ENCODE data around the gene PRKAR2B. TPM values are rescaled to one million over a fixed set of nuclear protein-coding genes. Genes with fewer than 3 reads are reported as not detected.

PRKAR2B gene
- total RNA-seq, 4 donors from 2014 or later = 5.0 to 6.9 (median 6.3) TPM

- intact Hi-C loops (cut with DNase I; ENCODE audit: low total_unique reads) = no loop called here
- DNase-seq (ENCODE audit: low spot score in 2 of 2) = no peak
- no peak overlapping the region for H3K4me3 ChIP-seq (ENCODE audit: low read depth, poor library complexity, severe bottlenecking)
- TF ChIP-seq POLR2A (IDR thresholded peaks at IDR 0.05) (no peak), CTCF (IDR thresholded peaks at IDR 0.05) (no peak)
- 76 to 82% methylated on average over 6 of the region's 6 CpGs for WGBS, 2 donors
Observed at GRCh38 chr7:107119376-107120105, 75.0 kb downstream of the PRKAR2B start.

- no peak for DNase-seq (ENCODE audit: low spot score in 2 of 2)
- no peak overlapping the region for H3K4me3 ChIP-seq (ENCODE audit: low read depth, poor library complexity, severe bottlenecking)
- WGBS, 2 donors = 30 to 52% methylated on average over 4 of the region's 4 CpGs
- intact Hi-C loops (cut with DNase I; ENCODE audit: low total_unique reads) = no loop called here
- TF ChIP-seq POLR2A (IDR thresholded peaks at IDR 0.05) (no peak), CTCF (IDR thresholded peaks at IDR 0.05) (no peak)
Observed at GRCh38 chr7:107122486-107122911, 78.0 kb downstream of the PRKAR2B start.

DNA sequence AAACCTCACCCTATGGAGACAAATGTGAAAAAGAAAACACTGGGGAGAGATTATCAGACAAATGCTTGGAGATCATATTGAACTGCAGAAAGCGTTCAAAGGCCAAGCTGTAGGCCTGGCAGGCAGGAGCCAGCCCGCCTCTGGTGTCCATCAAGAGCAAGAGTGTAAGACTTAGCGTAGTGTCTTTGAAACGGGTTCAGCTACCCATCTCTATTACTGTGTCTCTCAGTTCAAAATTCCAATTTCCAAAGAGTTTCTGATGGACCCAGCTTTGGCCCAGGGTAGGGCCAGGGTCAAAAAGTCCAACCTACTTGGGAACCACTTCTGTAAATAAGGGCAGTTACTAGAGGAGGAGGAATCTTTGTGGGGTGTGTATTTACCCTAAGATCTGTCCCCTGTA is 78.9 kb downstream of the PRKAR2B start:
- 96 to 99% methylated on average over 4 of the region's 4 CpGs for WGBS, 2 donors
- intact Hi-C loops (cut with DNase I; ENCODE audit: low total_unique reads) = no loop called here
- TF ChIP-seq CTCF (IDR thresholded peaks at IDR 0.05) (no peak), POLR2A (IDR thresholded peaks at IDR 0.05) (no peak)
- DNase-seq (ENCODE audit: low spot score in 2 of 2) = no peak
- no peak overlapping the region for H3K4me3 ChIP-seq (ENCODE audit: low read depth, poor library complexity, severe bottlenecking)

DNA sequence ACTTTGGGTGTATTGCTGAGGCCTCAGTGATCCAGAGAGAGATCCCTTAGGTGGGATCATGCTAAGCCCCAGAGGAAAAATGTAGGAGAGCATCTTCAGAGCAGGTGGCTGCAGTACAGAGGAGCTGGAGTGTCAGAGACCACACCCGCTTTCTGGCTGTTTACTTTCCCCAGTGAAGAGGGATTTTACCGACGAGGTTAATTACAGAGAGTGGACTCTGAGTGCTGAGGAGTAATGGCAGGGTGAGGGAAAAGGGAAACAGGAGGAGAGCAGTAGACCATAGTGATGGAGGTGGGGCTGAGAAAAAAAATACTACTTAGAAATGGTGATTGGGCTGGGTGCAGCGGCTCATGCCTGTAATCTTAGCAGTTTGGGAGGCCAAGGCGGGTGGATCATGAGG is 81.0 kb downstream of the PRKAR2B start:
- 69 to 79% methylated on average over 5 of the region's 5 CpGs for WGBS, 2 donors
- intact Hi-C loops (cut with DNase I; ENCODE audit: low total_unique reads) = no loop called here
- H3K4me3 ChIP-seq (ENCODE audit: low read depth, poor library complexity, severe bottlenecking) = no peak overlapping the region
- DNase-seq (ENCODE audit: low spot score in 2 of 2) = no peak
- TF ChIP-seq POLR2A (IDR thresholded peaks at IDR 0.05) = no peak

- no peak overlapping the region for H3K4me3 ChIP-seq (ENCODE audit: low read depth, poor library complexity, severe bottlenecking)
- intact Hi-C loops (cut with DNase I; ENCODE audit: low total_unique reads) = no loop called here
- 93 to 95% methylated on average over 2 of the region's 2 CpGs for WGBS, 2 donors
- TF ChIP-seq CTCF (IDR thresholded peaks at IDR 0.05) (no peak), POLR2A (IDR thresholded peaks at IDR 0.05) (no peak)
- no peak for DNase-seq (ENCODE audit: low spot score in 2 of 2)
Observed at GRCh38 chr7:107128217-107128616, 83.7 kb downstream of the PRKAR2B start.

- no peak for DNase-seq (ENCODE audit: low spot score in 2 of 2)
- TF ChIP-seq CTCF (IDR thresholded peaks at IDR 0.05) (no peak), POLR2A (IDR thresholded peaks at IDR 0.05) (no peak)
- WGBS, 2 donors = 88 to 93% methylated on average over 3 of the region's 3 CpGs
- H3K4me3 ChIP-seq (ENCODE audit: low read depth, poor library complexity, severe bottlenecking) = no peak overlapping the region
- intact Hi-C loops (cut with DNase I; ENCODE audit: low total_unique reads) = no loop called here
Observed at GRCh38 chr7:107128748-107129147, 84.2 kb downstream of the PRKAR2B start.

Measured in lower leg skin (tissue), 4 donors.